Body of pancreas (tissue), 4 donors: ENCODE results near the gene TRAPPC6A. TPM values are rescaled to one million over a fixed set of nuclear protein-coding genes. Genes with fewer than 3 reads are reported as not detected.

ENCODE experiments used
- ATAC-seq: fragments of 150-250 bp; one replicate; pipeline ENCODE4 v1.9.1; 2016
- DNase-seq, 4 donors: peaks; one replicate each; pipeline ENCODE4 v3.0.0-alpha.2; 2019
- H3K27ac ChIP-seq, 4 donors: fragments of 200-600 bp; sonication (generic); 1 replicate in 3 of 4; 2 replicates in 1 of 4; pipeline versions ENCODE4 v1.5.1 to v1.6.1; 2016 to 2019; ENCODE audit warnings: mild to moderate bottlenecking in 1 of 4, mixed read lengths in 1 of 4, moderate library complexity in 1 of 4
- H3K27me3 ChIP-seq, 2 donors: fragments of 200-600 bp; sonication (generic); one replicate each; pipeline ENCODE4 v1.6.0; 2016; ENCODE audit warnings: mild to moderate bottlenecking in 1 of 2
- H3K36me3 ChIP-seq, 2 donors: fragments of 200-600 bp; sonication (generic); replicated peaks in 1 of 2; 2 replicates each; pipeline ENCODE4 v1.5.1; 2016; ENCODE audit warnings: low read depth in 2 of 2; ENCODE audit not compliant: insufficient read depth in 1 of 2
- H3K4me1 ChIP-seq: fragments of 200-600 bp; sonication (generic); one replicate; pipeline ENCODE4 v1.6.0; 2016
- H3K4me3 ChIP-seq, 2 donors: fragments of 200-600 bp; sonication (generic); 1 replicate in 1 of 2; 2 replicates in 1 of 2; pipeline ENCODE4 v1.5.1; 2016 to 2019
- H3K9me3 ChIP-seq, 3 donors: fragments of 200-600 bp; sonication (generic); 1 replicate in 2 of 3; 2 replicates in 1 of 3; pipeline ENCODE4 v1.5.1; 2016
- CTCF ChIP-seq, 7 experiments: fragments of 450-650 bp in 4 of 7; fragments of 200-600 bp in 3 of 7; sonication (generic) in 3 of 7; IDR thresholded peaks; one replicate each; pipeline ENCODE4 v1.5.1; 2016 to 2019; ENCODE audit warnings: antibody characterized with exemption in 7 of 7
- POLR2A ChIP-seq, 3 donors: fragments of 450-650 bp; IDR thresholded peaks; one replicate each; pipeline ENCODE4 v1.6.1; 2016; ENCODE audit warnings: antibody characterized with exemption in 3 of 3, mild to moderate bottlenecking in 2 of 3
- WGBS, 2 donors: methylation state at CpG; one replicate each; pipeline ENCODE4 v1.1.5; 2017; 5-methylcytosine and 5-hydroxymethylcytosine counted together
- intact Hi-C: fragments of 100-400 bp; cut with DNase I; formaldehyde crosslinking; loops from one replicate; pipeline ENCODE4 v1.15.1; 2023
- total RNA-seq, 2 donors: library from RNA; depleted of rRNA; stranded (reverse); fragments of >200 nt; gene quantifications; one replicate each; pipeline ENCODE4 v1.1.0, GENCODE V29; 2016

Gene TRAPPC6A
- total RNA-seq, 2 donors from 2014 or later = 8.3 TPM; not detected in 1

- peaks cover 12% of the 10 kb centered on the region for H3K4me1 ChIP-seq
- DNase-seq = no peak
- no peaks in the 10 kb centered on the region for H3K9me3 ChIP-seq
- intact Hi-C loops = no loop called here
- H3K27ac ChIP-seq = no peak overlapping the region
- WGBS, 2 donors = 77 to 80% methylated on average over 18 of the region's 18 CpGs
- ATAC-seq = no peak
- peaks cover 0 to 11% of the 10 kb centered on the region in 2 donors for H3K27me3 ChIP-seq
- H3K4me3 ChIP-seq = no peak overlapping the region
- TF ChIP-seq POLR2A (IDR thresholded peaks at IDR 0.05) (no peak), CTCF (IDR thresholded peaks at IDR 0.05) (no peak)
- no peaks in the 10 kb centered on the region for H3K36me3 ChIP-seq
These were observed 41.1 kb upstream of the TRAPPC6A start for GRCh38 chr19:45218911-45219743.

GRCh38 chr19:45218426-45218825, 40.4 kb upstream of the TRAPPC6A start:
- 45 to 58% methylated on average over 4 of the region's 4 CpGs for WGBS, 2 donors
- H3K4me1 ChIP-seq = peaks cover 12% of the 10 kb centered on the region
- no peak for ATAC-seq
- H3K36me3 ChIP-seq = no peaks in the 10 kb centered on the region
- no peaks in the 10 kb centered on the region for H3K9me3 ChIP-seq
- no peak overlapping the region for H3K4me3 ChIP-seq
- intact Hi-C loops = no loop called here
- peaks cover 0 to 11% of the 10 kb centered on the region in 2 donors for H3K27me3 ChIP-seq
- TF ChIP-seq CTCF (IDR thresholded peaks at IDR 0.05) = no peak
- TF ChIP-seq POLR2A (IDR thresholded peaks at IDR 0.05) = no peak
- H3K27ac ChIP-seq = no peak overlapping the region
- no peak for DNase-seq

- H3K27me3 ChIP-seq = peaks cover 0 to 11% of the 10 kb centered on the region in 2 donors
- no peak overlapping the region for H3K27ac ChIP-seq
- DNase-seq = no peak
- TF ChIP-seq CTCF (IDR thresholded peaks at IDR 0.05) (no peak), POLR2A (IDR thresholded peaks at IDR 0.05) (no peak)
- no peaks in the 10 kb centered on the region for H3K36me3 ChIP-seq
- intact Hi-C loops = no loop called here
- 49 to 52% methylated on average over 8 to 11 of the region's 14 CpGs for WGBS, 2 donors
- no peak overlapping the region for H3K4me3 ChIP-seq
- peaks cover 14% of the 10 kb centered on the region for H3K4me1 ChIP-seq
- H3K9me3 ChIP-seq = no peaks in the 10 kb centered on the region
- no peak for ATAC-seq
These were observed 39.9 kb upstream of the TRAPPC6A start for GRCh38 chr19:45217957-45218334.

GRCh38 chr19:45217193-45217956, 39.3 kb upstream of the TRAPPC6A start:
- 38 to 45% methylated on average over 11 to 30 of the region's 46 CpGs for WGBS, 2 donors
- Histone ChIP-seq H3K4me1 (peaks cover 20% of the 10 kb centered on the region), H3K4me3 (no peak overlapping the region), H3K27ac (no peak overlapping the region), H3K27me3 (peaks cover 0 to 11% of the 10 kb centered on the region in 2 donors), H3K9me3 (no peaks in the 10 kb centered on the region), H3K36me3 (no peaks in the 10 kb centered on the region)
- DNase-seq (no peak), ATAC-seq (no peak)
- no peak for TF ChIP-seq POLR2A (IDR thresholded peaks at IDR 0.05)
- TF ChIP-seq CTCF (IDR thresholded peaks at IDR 0.05) = no peak
- intact Hi-C loops = no loop called here
